Measurements from ENCODE around the gene ELMO3.

ELMO3 gene

DNA sequence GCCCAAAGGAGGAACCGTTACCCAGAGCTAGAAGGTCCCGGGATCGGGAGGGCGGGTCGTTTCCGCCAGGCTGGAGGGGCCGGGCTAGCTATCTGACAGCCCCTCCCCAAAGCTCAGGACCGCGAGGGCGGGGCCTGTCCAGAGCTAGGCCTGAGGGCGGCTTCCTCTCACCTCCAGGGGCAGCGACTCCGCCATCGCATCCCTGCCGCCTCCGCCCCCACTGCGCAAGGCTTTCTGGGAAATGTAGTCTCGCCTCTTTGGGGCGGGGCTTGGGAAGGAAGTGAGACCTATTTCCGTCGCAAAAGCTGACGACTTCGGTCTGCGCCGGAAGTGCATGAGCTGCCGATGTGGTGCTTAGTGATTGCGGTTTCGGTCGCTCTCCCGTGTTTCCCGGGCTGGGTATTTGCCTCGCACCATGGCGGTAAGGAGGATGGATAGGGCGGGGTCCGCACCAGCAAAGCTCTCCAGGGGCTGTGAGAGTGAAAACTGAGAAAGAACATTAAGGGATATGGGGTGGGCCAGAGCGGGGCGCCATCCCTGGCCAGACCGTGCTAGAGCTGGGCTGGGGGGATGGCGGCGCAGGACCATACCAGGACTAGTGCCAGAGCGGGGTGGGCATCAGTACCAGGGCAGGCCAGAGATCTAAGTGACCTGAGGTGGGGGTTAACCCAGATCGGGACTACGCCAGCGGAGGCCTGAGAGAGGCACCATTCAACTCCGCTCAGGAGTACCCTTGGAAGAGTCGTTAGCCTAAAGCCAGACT is 28.1 kb downstream of the ELMO3 start, which contains the start of gene TMEM208:
TMEM208 (plus strand) TSS at position 327 of the 763 bp plus-strand sequence; CDS start at position 416, 89 bp downstream.
- DNase-seq = peak; percentile 95

- DNase-seq = no peak
Measured at GRCh38 chr16:67227567-67227921, 28.6 kb downstream of the ELMO3 start.

DNA sequence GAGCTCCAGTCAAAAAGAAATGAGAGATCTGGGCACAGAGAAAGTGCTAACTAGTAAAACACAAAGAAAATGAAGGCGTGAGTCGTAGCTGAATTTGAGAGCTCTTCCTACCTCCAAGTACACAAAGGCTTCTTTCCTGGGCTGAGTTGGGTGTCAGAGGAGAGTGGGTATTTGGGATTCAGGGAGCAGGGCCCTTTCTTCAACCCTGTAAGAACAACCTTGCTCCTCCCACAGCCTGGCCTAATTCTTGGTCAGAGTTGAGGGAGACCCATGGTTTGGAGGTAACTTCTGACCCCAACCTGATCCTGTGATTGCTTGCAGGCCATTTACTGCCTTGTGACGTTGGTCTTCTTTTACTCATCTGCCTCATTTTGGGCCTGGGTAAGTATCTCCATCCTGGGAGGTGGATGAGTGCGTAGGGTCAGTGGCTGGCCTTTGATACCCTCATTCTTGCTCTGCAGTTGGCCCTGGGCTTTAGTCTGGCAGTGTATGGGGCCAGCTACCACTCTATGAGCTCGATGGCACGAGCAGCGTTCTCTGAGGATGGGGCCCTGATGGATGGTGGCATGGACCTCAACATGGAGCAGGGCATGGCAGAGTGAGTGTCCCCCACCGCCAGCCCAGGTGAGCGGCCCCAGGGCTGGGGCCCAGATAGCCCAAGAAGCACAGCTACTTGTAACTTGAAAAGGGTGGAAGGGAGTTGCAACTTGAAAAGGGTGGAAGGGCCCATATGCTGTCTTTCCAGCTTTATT is 29.3 kb downstream of the ELMO3 start:
- no peak for DNase-seq

DNA sequence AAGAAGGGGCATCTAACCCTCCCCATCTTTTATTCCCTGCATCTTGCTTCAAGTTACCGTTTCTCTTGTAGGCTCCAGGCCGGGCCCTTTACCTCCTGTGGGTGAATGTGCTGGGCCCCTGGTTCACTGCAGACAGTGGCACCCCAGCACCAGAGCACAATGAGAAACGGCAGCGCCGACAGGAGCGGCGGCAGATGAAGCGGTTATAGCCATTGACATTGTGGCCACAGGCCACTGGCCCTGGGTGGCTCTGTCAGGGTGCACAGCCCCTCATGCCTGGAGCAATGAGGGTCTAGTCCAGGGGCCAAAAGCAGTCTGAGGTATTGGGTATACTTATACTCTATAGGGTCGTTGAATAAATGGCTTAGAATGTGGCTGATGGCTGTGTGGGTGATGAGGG is 30.0 kb downstream of the ELMO3 start:
- DNase-seq = no peak

- no peak for DNase-seq
Measured at GRCh38 chr16:67229906-67230808, 31.2 kb downstream of the ELMO3 start.

- DNase-seq = no peak
Measured at GRCh38 chr16:67230809-67231660, 32.1 kb downstream of the ELMO3 start.

GRCh38 chr16:67233596-67233995 is 34.7 kb downstream of the ELMO3 start:
- no peak for DNase-seq

DNA sequence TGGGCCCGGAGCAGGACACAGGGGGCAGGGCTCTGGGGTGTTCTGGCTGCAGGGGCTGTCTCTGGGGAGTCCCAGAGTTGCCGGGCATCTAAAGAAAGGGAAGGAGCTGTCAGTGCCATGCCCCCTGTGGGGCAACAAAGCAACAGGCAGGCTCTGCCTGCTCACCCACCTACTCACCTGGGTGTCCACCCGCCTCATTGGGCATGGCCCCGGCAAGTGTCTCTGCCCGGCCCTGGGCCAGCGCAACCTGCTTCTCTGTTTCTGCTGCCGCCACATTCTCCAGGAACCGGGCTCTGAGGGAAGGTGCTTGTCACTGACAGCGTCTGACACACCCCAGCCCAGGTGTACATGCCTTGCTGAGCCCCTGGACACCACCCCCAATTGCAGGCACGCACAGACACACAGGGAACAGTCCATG is 35.3 kb downstream of the ELMO3 start:
- DNase-seq = no peak

DNA sequence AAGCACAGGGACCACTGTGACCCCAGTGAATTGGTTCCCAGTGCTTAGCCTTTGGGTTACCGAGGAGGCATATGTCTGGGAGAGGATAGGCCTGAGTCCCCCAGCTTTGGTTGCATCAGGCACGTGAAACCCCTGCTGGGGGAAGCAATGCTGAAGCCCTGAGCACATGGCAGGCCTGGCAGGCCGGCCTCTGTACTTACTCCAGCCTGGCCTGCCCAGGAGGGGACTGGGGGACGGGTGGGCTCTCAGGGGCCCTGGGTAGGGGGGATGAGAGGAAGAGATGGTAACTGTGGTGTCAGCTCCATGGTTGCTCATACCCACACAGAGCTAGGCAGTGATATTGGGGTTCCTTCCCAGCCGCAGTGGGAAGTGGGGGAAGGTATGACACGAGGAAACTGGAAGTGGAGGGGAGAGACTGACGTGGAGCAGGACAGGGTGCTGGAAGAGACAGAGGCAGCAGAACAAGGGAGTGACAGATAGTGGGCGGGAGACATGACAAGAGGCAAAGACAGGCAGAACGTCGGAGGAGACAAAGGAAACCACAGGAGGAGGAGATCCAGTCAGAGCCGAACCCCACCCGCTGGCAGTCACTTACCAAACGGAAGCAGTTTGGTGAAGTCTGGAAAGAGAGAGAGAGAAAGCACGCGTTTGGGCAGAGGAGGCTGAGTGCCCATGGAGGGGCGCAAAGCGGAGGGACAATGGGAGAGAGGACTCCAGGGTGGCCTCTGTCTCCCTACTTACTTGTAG is 37.1 kb downstream of the ELMO3 start:
- no peak for DNase-seq

DNA sequence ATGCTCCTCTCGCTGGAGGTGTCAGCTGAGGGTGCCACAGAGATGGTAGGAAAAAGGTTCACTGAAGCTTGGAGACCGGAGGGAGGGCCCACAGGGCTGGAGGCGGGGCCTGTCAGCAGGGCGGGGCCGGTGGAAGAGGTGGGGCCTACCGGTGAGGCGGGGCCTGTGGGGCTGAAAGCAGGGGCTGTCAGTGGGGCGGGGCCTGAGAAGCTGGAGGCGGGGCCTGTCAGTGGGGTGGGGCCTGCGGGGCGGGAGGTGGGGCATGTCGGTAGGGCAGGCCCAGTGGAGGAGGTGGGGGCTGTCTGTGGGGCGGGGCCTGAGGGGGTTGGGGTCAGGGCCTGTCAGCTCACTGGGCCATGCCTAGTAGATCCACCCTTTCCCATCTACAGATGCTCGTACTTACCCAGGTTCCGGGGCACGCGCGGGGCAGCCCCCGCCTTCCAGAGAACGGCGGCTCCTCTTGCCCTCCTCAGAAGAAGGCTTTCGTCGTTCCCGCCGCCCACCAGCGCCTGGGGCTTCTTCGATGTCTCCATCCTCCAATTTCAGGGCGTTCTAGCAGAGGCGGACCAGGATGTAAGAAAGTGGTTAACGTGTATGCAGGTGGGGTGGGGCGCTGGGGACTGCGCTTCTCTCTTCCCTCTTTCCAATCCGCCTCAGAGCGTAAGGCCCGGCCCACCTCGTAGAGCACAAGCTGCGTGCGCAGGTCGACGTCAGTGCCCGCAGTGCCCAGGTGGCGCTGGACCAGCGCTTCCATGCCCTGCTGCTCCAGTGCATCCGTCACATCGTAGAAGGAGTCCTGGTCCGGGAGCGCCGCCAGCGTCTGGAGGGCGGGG is 37.8 kb downstream of the ELMO3 start:
- DNase-seq = no peak

DNA sequence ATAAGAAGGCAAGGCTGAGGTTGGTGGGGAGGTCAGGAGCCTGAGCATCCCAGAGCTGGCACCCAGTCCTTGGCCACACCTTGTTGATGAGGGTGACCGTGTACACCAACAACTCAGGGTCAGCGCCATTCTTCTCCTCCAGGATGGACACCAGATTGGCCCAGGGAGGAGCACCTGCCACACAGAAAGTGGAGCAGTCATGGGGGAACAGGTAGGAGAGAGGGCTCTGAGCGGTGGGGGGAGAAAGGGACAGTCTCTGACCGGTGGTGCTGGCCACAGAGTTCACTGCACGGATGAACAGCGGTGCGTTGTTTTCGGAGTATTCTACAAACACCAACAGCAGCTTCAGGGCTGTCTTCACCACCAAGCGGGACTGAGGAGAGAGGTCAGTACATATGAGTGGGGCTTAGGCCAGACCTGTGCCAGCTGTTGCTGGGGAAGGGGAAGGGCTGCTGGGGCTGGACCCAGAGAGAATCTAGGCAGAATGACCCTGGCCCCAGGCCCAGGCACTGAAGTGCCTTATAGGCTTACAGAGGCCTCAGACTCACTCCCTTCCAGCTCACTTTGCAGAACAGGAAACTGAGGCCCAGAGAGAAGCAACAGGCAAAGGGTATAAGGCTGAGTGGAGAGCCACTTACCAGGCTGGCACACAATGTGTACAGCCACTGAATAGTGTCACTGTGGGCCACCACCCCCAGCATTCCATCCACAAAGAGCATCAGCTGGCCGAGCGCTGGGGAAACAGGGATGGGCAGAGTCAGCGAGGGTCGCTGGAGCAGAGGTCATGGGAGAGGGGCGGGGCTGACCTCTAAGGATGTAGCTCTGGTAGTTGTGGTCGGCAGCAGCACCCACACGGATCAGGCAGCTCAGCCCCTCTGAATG is 38.7 kb downstream of the ELMO3 start:
- DNase-seq = no peak

DNA sequence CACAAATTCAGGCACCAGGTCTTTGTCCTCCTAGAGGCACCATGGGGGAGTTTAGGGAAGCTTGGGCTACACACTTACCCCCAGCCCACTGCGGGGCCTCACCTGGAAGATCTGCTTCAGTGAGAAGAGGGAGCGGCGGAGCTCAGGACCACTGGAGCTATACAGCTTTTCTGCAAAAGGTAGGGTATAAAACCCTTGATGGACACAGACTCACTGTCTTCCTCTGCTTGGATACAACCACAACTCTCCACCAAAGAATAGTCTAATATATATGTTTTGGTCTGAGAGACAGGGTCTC is 39.3 kb downstream of the ELMO3 start:
- no peak for DNase-seq

DNA sequence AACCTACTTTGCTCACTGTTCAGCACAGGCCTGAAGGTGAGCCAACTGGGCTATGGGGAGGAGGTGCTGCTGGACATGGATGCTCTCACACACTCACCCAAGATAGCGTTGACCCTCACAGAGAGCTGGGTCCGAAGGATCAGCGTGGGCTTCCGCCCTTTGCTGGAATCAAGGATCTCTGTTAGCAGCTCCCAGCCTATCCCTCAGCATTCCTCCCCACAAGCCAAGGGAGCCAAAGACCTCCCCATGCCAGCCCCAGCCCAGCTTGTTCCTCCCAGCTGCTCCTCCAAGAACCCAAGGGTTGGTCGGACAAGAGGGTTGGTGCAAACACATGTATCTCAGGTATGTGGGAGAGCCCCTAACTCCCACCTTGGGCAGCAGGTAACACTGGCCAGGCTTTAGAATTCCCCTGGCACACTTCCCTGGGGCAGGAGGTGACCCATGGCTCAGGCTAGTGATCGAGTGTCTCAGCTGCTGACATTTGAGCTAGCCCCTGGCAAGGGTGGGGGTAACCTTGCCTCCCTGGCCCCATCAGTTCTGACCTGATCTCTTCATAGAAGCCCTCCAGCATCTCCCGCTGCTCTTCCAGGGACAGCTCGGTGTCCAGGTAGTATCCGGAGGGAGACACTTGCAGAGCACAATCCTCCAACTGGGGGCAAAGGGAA is 40.0 kb downstream of the ELMO3 start:
- no peak for DNase-seq

DNA sequence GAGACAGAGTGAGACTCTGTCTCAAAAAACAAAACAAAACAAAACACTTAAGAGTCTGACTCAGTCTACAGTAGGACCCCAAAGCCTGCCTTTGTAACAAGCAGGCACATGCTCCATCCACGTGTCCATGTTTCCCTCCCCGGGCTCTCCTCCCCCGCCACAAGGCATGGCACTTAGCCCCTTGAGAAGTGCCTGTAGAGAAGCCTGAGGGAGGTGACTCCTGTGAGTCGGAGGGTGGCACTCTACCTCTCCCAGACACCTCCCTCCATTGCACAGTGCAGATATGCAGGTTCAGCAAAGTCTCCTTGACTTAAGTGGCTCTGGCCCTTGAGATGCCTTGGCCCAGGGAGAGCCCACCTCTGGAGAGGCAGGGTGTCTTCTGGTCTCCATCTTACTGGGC is 41.6 kb downstream of the ELMO3 start:
- DNase-seq = no peak

DNA sequence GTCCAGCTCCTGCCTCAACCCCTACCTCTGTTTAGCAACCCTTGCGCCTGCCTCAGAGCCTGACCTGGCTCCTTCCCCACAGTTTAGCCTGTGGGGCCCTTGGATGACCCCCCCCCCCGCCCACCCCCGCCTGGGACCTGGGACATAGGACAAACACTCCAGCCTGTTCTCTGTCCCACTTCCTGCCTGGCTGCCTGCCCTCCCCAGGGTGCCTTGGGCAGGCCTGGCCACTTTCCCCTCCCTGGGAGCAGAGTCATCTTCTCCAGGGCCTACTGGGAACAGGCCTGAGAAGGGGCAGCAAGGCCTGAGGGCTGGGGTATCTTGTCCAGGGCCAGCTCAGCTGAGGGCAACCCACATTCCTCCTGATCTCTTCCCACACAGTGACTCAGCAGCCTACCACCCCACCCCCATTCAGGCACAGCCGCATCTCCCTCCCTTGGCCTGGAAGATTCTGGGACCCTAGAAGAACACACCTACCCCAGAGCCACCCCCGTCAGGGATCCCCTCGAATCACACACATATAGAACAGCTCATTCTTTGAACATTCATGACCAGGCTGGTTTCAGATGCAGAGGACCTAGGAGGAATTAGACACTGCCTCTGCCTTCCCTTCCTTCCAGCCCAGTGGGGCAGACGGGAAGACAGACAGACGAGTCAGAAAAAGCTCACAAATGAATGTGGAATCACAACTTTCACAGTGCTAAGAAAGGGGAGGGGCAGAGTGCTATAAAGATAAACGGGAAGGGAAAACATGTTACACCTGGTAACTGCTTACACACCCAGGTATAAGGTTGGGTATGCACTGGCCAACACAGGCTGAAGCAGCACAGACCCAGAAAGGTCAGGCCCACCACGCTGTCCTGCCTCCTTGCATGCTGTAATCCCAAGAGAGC is 42.3 kb downstream of the ELMO3 start:
- DNase-seq = no peak

- DNase-seq = no peak
Measured at GRCh38 chr16:67242138-67242730, 43.3 kb downstream of the ELMO3 start.

DNA sequence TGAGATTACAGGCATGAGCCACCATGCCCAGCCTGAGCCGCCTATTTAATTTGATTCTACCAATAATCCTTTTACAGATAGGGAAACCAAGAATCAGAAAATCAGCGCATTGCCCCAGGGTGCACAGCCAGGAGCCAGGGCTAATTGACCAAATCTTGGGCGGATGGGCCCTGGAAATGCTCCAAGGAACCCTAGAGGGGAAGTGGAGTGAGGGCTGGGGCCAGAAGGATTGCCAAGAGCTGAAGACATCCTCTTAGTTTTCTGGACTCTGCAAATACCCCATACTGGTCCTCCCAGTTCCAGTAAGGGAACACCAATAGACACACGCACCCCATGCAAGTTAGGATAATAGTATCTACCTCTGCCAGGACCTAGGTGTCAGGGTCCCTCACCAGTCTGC is 44.5 kb downstream of the ELMO3 start:
- no peak for DNase-seq

Measured in NCI-H2227 treated with DMSO at 0.1 percent for 48 hours (cell line).